Stimulated activated CD8-positive, alpha-beta memory T cell treated with anti-CD3 and anti-CD28 coated beads, Interleukin-15, amount 100 ng/mL, for 24 hours (primary cell): ENCODE results near the gene PARVB.

Source experiments
- DNase-seq: peaks from one replicate; pipeline ENCODE4 v3.0.0-alpha.2; 2020; ENCODE audit warnings: low read depth

PARVB gene

GRCh38 chr22:44185237-44186120 lies 161.4 kb downstream of the PARVB start:
- DNase-seq = no peak

- no peak for DNase-seq
Observed at GRCh38 chr22:44186121-44186510, 162.0 kb downstream of the PARVB start.

GRCh38 chr22:44186737-44187136 lies 162.6 kb downstream of the PARVB start:
- no peak for DNase-seq

- DNase-seq = no peak
Observed at GRCh38 chr22:44187652-44188230, 163.6 kb downstream of the PARVB start.

DNA sequence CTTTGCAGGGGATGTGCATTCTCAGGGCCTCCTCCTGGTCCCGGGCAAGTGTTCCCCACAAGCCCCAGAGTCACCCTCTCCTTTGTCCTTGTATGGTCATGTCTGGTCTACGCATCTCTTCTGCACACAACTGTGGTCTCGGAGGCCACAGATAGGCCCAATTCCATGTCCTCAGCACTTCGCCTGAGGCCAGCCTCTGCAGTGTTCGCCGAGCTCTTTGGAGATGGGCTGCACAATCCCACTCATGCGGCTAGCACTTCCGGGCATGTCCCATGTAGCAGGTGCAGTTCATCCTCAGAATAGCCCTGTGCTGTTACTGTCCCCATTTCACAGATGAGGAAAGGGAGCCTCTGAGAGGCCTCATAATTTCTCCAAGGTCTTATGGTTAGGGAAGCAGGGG lies 164.2 kb downstream of the PARVB start:
- DNase-seq = no peak

DNA sequence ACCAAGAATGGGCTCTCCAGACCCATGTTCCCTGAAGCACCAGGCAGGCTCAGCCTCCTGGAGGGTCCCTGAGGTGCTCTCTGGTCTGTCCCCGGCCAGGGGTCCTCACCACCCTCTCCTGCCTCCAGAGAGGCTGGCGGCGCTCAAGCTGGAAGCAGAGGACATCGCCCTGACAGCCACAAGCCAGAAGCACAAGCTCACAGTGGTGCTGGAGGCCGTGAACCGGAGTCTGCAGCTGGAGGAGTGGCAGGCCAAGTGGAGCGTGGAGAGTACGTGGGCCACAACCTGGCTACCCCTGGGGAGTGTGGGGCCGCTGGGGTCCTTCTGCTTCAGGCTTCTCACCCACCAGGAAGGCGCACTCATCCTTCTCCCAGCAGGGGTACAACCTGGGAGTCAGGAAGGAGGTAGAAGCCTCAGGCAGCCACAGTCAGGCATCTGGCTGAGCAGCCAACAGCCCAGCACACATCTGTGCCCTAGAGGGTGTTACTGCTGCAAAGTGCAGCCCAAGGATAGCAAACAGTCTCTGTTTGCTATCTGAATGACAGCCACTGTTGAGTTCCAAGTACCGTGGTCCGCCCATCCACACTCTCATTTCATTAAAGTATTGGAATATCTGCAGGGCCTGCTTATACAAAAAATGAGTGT lies 165.0 kb downstream of the PARVB start:
- no peak for DNase-seq

DNA sequence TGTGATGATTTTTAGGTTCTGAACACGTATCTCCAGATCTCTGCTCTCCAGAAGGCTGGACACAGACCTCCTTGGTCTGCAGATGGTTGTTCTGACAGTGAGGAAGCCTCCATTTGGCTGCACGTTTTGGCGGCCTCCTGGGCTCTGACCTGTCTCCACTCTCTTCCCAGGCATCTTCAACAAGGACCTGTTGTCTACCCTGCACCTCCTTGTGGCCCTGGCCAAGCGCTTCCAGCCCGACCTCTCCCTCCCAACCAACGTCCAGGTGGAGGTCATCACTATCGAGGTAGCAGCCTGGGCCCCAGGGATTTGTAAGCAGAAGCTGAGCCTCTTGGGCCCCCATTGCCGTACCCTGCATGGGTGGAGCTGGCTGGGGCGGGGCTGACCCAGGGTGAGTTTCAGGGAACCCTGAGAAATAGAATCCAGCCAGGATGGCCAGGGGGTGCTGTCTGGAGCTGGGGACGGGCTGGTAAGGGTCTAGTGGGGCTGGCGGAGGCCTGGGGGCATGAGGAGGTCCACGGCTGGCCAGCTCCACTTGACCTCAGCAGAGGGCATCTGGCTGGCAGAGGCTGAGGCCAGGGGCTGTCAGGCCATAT lies 166.4 kb downstream of the PARVB start:
- DNase-seq = no peak

DNA sequence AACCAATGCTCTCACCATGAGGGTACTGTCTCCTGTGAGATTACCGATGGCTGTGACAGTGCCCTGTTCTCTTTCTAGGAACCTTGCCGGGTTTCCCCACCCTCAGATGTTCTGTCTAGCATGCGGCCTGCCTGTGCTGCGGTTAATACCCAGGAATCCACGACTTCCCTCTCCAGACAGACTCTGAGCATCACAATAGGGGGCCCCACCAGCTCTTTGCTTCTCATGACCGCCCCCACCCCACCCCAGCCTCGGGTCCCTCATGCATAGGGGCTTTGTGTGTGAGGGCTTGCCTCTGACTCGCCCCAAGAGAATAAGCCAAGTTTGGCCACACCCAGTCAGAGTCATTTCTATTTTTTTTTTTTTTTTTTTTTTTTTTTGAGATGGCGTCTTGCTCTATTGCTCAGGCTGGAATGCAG lies 166.9 kb downstream of the PARVB start:
- no peak for DNase-seq

GRCh38 chr22:44192098-44192815 lies 168.2 kb downstream of the PARVB start:
- no peak for DNase-seq

DNA sequence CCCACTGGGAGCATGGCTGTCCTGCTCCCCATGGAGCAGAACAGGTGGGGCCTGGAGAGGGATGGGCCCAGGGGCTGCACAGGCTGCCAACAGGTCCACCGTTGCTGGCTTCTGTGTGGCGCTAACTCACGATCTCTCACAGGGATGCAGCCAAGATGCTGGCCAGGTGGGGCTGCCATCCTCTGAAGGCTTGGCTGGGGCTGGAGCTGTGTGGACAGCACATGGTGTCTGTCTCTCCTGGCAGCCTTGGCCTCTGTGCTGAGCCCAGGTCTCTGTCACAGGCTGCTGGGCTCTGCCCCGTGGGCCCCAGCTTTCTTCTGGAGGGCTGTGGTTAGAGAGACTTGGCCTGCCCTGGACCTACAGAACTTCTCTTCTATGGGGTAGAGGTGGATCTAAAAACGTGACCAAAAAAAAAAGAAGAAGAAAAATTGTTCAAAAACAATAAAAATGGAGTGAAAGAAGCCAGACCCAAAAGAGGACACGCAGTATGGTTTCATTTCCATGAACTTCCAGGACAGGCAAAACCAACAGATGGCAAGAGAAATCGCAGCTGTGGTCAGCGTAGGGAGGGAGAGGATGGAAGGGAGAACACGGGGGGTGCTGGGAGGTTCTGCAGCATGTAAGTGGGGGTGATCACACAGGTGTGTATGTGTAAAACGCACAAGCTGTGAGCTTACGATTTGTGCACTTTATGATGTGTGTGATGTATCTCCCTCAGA lies 168.9 kb downstream of the PARVB start:
- DNase-seq = no peak

- DNase-seq = no peak
Observed at GRCh38 chr22:44193535-44193891, 169.4 kb downstream of the PARVB start.

DNA sequence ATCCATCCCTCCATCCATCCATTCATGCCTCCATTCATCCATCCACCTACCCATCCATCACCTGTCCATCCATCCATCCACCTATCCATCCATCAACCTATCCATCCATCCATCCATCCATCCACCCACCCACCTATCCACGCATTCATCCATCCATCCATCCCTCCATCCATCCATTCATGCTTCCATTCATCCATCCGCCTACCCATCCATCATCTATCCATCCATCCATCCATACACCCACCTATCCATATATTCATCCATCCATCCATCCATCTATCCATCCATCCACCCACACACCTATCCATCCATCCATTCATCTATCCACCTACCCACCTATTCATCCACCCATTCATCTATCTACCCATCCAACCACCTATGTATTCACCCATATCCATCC lies 170.5 kb downstream of the PARVB start:
- DNase-seq = no peak

GRCh38 chr22:44195189-44195871 lies 171.2 kb downstream of the PARVB start:
- DNase-seq = no peak

DNA sequence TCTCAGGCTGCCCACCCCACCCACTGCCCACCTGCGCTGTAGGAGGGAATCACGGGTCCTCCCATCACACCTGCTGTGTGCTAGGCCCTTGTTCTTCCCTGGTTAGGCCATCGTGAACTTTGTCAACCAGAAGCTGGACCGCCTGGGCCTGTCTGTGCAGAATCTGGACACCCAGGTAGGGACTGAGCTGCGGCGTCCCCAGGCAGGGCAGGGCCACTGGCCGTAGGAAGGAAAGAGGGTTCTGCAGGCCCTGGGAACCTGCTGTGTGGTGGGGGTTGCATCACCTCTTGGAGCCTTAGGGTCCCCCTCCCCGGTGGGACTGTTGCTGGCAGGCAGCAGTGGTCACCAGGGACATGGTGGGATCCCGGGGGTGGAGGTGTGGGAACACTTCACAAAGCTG lies 172.1 kb downstream of the PARVB start:
- no peak for DNase-seq

- DNase-seq = no peak
Observed at GRCh38 chr22:44196731-44197131, 172.6 kb downstream of the PARVB start.

- DNase-seq = no peak
Observed at GRCh38 chr22:44197271-44197670, 173.2 kb downstream of the PARVB start.

- DNase-seq = no peak
Observed at GRCh38 chr22:44199164-44199563, 175.1 kb downstream of the PARVB start.

- DNase-seq = no peak
Observed at GRCh38 chr22:44199866-44200265, 175.8 kb downstream of the PARVB start.

DNA sequence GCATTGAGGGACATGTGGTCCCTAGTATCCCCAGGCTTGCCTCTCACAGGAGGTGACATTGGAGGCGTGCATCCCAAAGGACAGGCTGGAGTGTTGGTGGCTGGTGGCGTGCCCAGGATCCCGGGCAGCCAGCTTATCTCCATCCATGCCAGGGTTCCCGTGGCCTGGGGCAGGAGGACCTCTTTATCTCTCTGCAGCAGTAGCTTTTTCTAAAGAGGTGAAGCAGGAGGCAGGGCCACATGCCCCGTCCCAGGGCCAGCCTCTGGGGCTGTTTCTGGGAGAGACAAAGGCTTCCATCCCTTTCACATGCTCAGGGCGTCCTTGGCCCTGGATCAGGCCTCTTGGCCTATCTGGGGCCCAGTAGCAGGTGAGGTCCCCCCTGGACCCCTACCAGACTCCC lies 176.3 kb downstream of the PARVB start:
- DNase-seq = no peak

DNA sequence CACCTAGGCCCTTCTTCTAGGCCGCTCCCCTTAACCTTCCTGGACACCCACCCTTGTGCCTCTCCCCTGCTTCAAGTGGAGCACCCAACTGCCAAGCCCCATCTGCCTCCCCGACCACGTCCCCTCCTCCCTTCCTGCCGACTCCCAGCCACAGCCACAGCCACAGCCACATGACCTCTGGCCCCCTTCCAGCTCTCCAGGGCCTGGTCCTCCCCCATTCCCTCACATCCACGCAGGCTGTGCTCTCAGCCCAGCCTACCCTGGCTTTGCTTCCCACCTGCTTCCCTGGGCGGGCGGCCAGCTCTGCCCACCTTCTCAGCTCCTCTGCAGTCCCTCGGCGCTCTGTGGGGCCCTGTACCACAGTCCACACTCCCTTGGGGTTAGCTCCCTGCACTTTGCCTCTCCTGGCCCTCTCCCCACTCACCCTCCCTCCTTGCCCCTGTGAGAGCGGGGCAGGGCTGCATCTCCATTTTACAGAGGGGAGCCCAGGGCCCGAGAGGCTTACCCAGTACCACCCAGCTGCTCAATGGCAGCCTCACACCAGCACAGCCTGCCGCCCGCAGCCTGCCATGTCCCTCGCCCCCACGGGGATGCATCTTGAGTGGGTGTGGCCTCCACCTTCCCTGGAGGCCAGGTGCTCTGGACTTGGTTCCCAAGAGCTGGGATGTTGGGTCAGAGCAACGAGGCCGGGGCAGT lies 176.9 kb downstream of the PARVB start:
- DNase-seq = no peak
